Fibroblast of the aortic adventitia (primary cell): ENCODE measurements around the gene CNOT4. TPM values are rescaled to one million over a fixed set of nuclear protein-coding genes. Genes with fewer than 3 reads are reported as not detected.

ENCODE experiments used
- DNase-seq: peaks from one replicate; pipeline ENCODE4 v3.0.0-alpha.2; 2010; ENCODE audit warnings: low read depth
- H3K4me3 ChIP-seq: 2 replicates; pipeline ENCODE4 v1.5.1; 2011; ENCODE audit warnings: low read depth, mild to moderate bottlenecking, control low read depth, low read length, moderate library complexity
- total RNA-seq: library from RNA; depleted of rRNA; stranded (reverse); fragments of >200 nt; gene quantifications from 2 replicates; pipeline ENCODE4 v1.2.3, GENCODE V29; 2012; ENCODE audit warnings: low replicate concordance
- TF ChIP-seq, protein P1 (sequence below): IDR thresholded peaks from 2 replicates; pipeline ENCODE4 v1.5.1; 2011; ENCODE audit warnings: mild to moderate bottlenecking, low read length, control low read depth, inconsistent platforms; ENCODE audit not compliant: insufficient read depth

Gene CNOT4
- total RNA-seq, 1 donor, result 21.1 TPM

- no peak for DNase-seq
- no peak overlapping the region for H3K4me3 ChIP-seq
- TF ChIP-seq, protein P1, sequence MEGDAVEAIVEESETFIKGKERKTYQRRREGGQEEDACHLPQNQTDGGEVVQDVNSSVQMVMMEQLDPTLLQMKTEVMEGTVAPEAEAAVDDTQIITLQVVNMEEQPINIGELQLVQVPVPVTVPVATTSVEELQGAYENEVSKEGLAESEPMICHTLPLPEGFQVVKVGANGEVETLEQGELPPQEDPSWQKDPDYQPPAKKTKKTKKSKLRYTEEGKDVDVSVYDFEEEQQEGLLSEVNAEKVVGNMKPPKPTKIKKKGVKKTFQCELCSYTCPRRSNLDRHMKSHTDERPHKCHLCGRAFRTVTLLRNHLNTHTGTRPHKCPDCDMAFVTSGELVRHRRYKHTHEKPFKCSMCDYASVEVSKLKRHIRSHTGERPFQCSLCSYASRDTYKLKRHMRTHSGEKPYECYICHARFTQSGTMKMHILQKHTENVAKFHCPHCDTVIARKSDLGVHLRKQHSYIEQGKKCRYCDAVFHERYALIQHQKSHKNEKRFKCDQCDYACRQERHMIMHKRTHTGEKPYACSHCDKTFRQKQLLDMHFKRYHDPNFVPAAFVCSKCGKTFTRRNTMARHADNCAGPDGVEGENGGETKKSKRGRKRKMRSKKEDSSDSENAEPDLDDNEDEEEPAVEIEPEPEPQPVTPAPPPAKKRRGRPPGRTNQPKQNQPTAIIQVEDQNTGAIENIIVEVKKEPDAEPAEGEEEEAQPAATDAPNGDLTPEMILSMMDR, result no peak
Measured at GRCh38 chr7:135397689-135398088, 112.2 kb downstream of the CNOT4 start.

DNA sequence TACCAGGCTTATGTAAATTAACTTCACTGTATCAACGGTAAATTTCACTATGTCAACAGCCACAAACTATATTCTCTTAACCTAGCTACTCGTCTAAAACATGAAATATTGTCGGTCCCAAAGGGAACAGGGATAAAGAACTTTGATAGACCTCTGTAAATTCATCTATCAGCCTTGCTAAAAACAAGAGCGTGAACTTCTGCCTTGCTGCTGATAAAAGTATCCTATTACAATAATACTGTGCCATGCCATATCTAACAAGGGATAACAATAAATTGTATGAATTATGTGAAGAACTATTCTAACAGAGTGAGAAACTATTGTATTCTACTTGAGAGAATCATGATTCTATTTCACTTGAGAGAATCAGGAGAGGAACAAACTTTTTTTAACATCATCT, 117.2 kb downstream of the CNOT4 start:
- no peak overlapping the region for H3K4me3 ChIP-seq
- TF ChIP-seq, protein P1, result no peak
- no peak for DNase-seq

- TF ChIP-seq, protein P1, result no peak
- no peak overlapping the region for H3K4me3 ChIP-seq
- no peak for DNase-seq
Measured at GRCh38 chr7:135391514-135391913, 118.4 kb downstream of the CNOT4 start.

- TF ChIP-seq, protein P1, result no peak
- no peak for DNase-seq
- H3K4me3 ChIP-seq, result no peak overlapping the region
Measured at GRCh38 chr7:135390829-135391228, 119.1 kb downstream of the CNOT4 start.

GRCh38 chr7:135389971-135390370, 119.9 kb downstream of the CNOT4 start:
- H3K4me3 ChIP-seq, result no peak overlapping the region
- TF ChIP-seq, protein P1, result no peak
- peak; percentile 11 for DNase-seq

DNA sequence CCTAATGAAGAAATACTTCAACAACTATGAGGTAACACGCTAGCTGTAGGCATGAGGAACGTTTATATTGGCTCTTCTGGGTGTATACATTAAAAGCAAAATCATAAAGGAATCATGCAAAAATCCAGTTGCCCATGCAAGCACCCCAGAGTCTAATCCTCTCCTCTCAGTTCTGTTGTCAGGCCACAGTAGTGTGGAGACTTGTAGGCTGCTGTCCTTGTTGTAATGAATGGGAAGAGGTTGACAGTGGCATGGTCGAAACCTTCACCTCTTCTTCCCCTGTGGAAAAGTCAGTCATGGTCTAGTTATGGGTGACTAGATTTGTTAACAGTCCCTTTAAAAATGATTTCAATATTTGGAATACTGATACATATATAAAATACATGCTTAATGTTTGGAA, 121.3 kb downstream of the CNOT4 start:
- no peak overlapping the region for H3K4me3 ChIP-seq
- no peak for DNase-seq
- TF ChIP-seq, protein P1, result no peak

GRCh38 chr7:135386776-135387175, 123.1 kb downstream of the CNOT4 start:
- TF ChIP-seq, protein P1, result no peak
- DNase-seq, result no peak
- no peak overlapping the region for H3K4me3 ChIP-seq
